ENCODE results near the gene MTOR. TPM values are rescaled to one million over a fixed set of nuclear protein-coding genes. Genes with fewer than 3 reads are reported as not detected.

Gene MTOR
- total RNA-seq, 1 donor from 2014 or later, result 55.1 TPM

DNA sequence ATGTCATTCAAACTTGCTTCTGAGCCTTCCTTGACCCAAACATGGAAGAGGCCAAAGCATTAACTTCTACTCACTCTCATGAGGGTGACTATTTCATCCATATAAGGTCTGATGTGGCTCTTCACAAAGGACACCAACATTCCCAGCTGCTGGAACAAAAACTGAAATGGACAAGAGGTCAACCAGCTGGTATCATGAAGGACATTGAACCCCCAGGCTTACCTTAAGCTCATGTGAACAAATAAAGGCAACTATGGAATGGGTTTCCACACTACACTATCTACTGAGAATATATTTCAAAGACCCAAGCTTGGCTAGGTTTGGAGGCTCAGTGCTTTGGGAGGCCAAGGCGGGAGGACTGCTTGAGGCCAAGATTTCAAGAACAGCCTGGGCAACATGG, 46.3 kb downstream of the MTOR start:
- Mint-ChIP-seq H3K36me3 (ENCODE audit: low read depth) (peaks cover 87% of the 10 kb centered on the region), H3K9me3 (no peaks in the 10 kb centered on the region), H3K27me3 (no peaks in the 10 kb centered on the region), H3K27ac (no peak overlapping the region), H3K4me3 (no peak overlapping the region), H3K4me1 (no peaks in the 10 kb centered on the region)
- intact Hi-C loops (cut with micrococcal nuclease), result no loop called here
- DNase-seq (no peak), ATAC-seq (ENCODE audit: low read depth) (no peak)
- ChIA-PET CTCF (interaction anchor here (1.2 kb wide), 1 partner anchor 428 kb away, joined by 7 read pairs; no protein-coding TSS in a partner anchor), POLR2A (interaction anchor here (0.5 kb wide), 1 partner anchor 9 kb away, joined by 3 read pairs; no protein-coding TSS in a partner anchor)
- TF ChIP-seq, protein P1, sequence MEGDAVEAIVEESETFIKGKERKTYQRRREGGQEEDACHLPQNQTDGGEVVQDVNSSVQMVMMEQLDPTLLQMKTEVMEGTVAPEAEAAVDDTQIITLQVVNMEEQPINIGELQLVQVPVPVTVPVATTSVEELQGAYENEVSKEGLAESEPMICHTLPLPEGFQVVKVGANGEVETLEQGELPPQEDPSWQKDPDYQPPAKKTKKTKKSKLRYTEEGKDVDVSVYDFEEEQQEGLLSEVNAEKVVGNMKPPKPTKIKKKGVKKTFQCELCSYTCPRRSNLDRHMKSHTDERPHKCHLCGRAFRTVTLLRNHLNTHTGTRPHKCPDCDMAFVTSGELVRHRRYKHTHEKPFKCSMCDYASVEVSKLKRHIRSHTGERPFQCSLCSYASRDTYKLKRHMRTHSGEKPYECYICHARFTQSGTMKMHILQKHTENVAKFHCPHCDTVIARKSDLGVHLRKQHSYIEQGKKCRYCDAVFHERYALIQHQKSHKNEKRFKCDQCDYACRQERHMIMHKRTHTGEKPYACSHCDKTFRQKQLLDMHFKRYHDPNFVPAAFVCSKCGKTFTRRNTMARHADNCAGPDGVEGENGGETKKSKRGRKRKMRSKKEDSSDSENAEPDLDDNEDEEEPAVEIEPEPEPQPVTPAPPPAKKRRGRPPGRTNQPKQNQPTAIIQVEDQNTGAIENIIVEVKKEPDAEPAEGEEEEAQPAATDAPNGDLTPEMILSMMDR (IDR thresholded peaks at IDR 0.05), result no peak

DNA sequence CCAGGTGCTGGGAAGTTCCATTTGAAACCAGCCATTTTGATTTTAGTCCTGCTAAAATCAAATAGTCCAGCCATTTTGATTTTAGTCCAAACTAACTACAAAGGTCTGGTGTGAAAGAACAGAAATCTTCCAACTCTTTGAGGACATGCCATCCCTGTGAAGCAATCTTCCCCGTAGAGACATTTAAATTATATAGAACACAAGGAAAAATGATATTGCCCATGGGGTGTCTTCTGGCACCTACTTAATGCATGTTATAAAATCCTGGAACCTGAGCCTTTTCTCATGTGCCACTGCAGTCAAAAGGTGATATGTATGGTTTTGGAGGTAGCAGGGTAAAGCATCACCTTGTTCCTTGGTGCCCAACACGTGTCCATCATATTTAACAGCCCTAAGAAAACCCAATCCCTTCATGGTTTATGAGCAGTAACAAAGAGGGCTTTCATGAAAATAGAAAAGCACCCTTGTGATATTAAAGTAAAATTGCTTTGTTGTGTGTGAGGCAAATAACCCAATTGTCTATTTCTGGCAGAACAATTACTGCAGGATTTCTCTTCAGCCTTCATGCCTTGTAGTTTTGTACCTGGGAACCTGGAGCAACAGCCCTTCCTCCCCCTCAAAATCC, 46.9 kb downstream of the MTOR start:
- Mint-ChIP-seq H3K36me3 (ENCODE audit: low read depth) (peaks cover 89% of the 10 kb centered on the region), H3K4me3 (no peak overlapping the region)

DNA sequence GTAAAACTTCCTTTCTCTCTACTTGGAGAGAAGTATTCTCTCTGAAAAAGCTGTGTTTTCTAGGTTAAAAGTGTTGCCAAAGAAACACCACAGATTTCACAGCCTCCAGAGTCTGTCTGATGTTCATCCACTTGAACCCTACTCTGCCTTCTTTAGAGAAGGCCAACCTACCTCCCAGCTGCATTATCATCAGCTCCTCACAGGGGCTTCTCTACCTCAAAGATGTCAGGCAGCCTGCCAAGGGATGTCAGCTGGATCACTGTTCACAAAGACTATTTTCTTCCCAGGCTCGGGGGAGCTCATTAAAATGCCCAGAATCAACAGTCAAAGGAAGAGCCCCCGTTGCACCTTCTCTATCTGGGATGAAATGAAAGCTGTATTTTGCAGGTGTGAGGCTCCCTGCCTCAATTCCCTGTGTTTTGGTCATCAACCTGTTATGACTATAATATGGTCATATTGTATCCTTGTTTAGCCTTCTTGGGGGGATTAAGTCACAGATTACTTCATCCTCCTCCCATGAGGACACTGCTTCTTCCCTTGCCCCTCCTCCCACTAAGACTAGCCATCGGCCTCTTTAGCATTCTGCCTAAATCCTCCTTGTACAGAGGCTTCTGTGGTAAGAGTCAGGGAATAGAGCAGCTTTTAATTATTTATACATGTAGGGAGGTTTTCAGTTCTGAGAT, 47.5 kb downstream of the MTOR start:
- no peak for DNase-seq
- intact Hi-C loops (cut with micrococcal nuclease), result no loop called here
- H3K4me1 Mint-ChIP-seq, result no peaks in the 10 kb centered on the region
- no peak overlapping the region for H3K4me3 Mint-ChIP-seq
- H3K36me3 Mint-ChIP-seq (ENCODE audit: low read depth), result peaks cover 89% of the 10 kb centered on the region
- CTCF ChIA-PET, result no interaction called here
- no peaks in the 10 kb centered on the region for H3K9me3 Mint-ChIP-seq
- ATAC-seq (ENCODE audit: low read depth), result no peak
- POLR2A ChIA-PET, result no interaction called here
- no peak overlapping the region for H3K27ac Mint-ChIP-seq
- TF ChIP-seq, protein P1 (IDR thresholded peaks at IDR 0.05), result no peak
- no peaks in the 10 kb centered on the region for H3K27me3 Mint-ChIP-seq

More for the DNA sequence above, 46.9 kb downstream of the MTOR start:
- no peak overlapping the region for H3K27ac Mint-ChIP-seq
- POLR2A ChIA-PET, result interaction anchor here (0.5 kb wide), 1 partner anchor 10 kb away, joined by 3 read pairs; no protein-coding TSS in a partner anchor
- DNase-seq, result no peak
- intact Hi-C loops (cut with micrococcal nuclease), result no loop called here
- no peak for ATAC-seq (ENCODE audit: low read depth)
- H3K4me1 Mint-ChIP-seq, result no peaks in the 10 kb centered on the region
- no peaks in the 10 kb centered on the region for H3K27me3 Mint-ChIP-seq
- TF ChIP-seq, protein P1 (IDR thresholded peaks at IDR 0.05), result no peak
- CTCF ChIA-PET, result interaction anchor here (1.2 kb wide), 1 partner anchor 428 kb away, joined by 7 read pairs; no protein-coding TSS in a partner anchor
- no peaks in the 10 kb centered on the region for H3K9me3 Mint-ChIP-seq

DNA sequence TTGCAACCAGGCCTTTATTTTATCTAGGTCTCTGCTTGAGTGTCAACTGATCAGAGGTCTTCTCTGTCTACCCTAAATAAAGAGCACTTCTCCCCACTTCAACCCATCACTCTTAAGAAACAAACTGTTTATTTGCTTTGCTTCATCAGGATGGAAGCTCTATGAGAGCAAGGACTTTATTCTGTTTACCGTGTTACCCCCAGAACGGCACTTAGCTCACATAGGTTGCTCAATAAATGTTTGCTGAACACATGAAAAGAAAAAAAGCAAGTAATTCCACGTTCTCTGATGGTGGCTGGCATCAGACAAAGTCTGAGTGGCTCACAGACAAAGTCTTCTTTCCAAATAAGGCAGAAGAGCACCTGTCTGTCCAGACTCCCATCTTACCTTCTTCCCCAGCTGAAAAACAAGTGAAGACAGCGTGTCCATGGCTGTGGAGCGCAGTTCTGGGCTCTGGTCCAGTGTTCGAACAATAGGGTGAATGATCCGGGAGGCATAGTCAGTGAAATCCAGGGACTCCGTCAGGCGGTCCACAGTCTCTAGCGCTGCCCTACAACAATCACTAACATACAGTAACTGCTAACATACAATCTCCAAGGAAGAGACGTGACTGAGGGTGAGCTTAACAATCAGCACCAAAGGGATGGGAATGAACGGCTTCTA, 50.3 kb downstream of the MTOR start:
- peaks cover 88% of the 10 kb centered on the region for H3K36me3 Mint-ChIP-seq (ENCODE audit: low read depth)

More for the DNA sequence above, 50.3 kb downstream of the MTOR start:
- Mint-ChIP-seq H3K9me3 (no peaks in the 10 kb centered on the region), H3K4me1 (no peaks in the 10 kb centered on the region), H3K27me3 (no peaks in the 10 kb centered on the region), H3K4me3 (no peak overlapping the region), H3K27ac (no peak overlapping the region)
- intact Hi-C loops (cut with micrococcal nuclease), result no loop called here
- TF ChIP-seq, protein P1 (IDR thresholded peaks at IDR 0.05), result no peak
- ChIA-PET POLR2A (no interaction called here), CTCF (no interaction called here)
- ATAC-seq (ENCODE audit: low read depth) (no peak), DNase-seq (no peak)

All from activated B cell treated with CpG ODN at 0.5 μM for 24 hours (primary cell).